GM19351 (cell line): Measurements from ENCODE around the gene GHRHR.

Experiments used
- ATAC-seq: cut with Tn5 transposase; IDR thresholded peaks from one replicate; pipeline ENCODE4 v1.9.1; 2021; ENCODE audit warnings: mild to moderate bottlenecking, moderate library complexity; ENCODE audit not compliant: unreplicated experiment

The GHRHR gene

GRCh38 chr7:30965883-30966282 is 2.1 kb downstream of the GHRHR start:
- no peak for ATAC-seq

- ATAC-seq: peak; percentile 48
Observed at GRCh38 chr7:30968294-30968693, 4.5 kb downstream of the GHRHR start.

GRCh38 chr7:30968747-30969603 is 5.2 kb downstream of the GHRHR start:
- ATAC-seq: no peak

GRCh38 chr7:30969604-30969970 is 5.8 kb downstream of the GHRHR start:
- no peak for ATAC-seq

- ATAC-seq: no peak
Observed at GRCh38 chr7:30970074-30970473, 6.3 kb downstream of the GHRHR start.

- ATAC-seq: no peak
Observed at GRCh38 chr7:30970594-30971094, 6.9 kb downstream of the GHRHR start.

- no peak for ATAC-seq
Observed at GRCh38 chr7:30971440-30971839, 7.7 kb downstream of the GHRHR start.

- no peak for ATAC-seq
Observed at GRCh38 chr7:30971840-30972563, 8.2 kb downstream of the GHRHR start.

GRCh38 chr7:30973292-30973691 is 9.5 kb downstream of the GHRHR start:
- ATAC-seq: no peak

GRCh38 chr7:30973791-30974604 is 10.2 kb downstream of the GHRHR start:
- no peak for ATAC-seq

GRCh38 chr7:30974605-30975255 is 11.0 kb downstream of the GHRHR start:
- ATAC-seq: peak; percentile 94

GRCh38 chr7:30975256-30975899 is 11.6 kb downstream of the GHRHR start:
- ATAC-seq: no peak

- ATAC-seq: no peak
Observed at GRCh38 chr7:30976381-30976780, 12.6 kb downstream of the GHRHR start.

- ATAC-seq: no peak
Observed at GRCh38 chr7:30977222-30977621, 13.5 kb downstream of the GHRHR start.

- peak; percentile 26 for ATAC-seq
Observed at GRCh38 chr7:30977896-30978564, 14.3 kb downstream of the GHRHR start.

GRCh38 chr7:30979027-30979426 is 15.3 kb downstream of the GHRHR start:
- no peak for ATAC-seq

- ATAC-seq: no peak
Observed at GRCh38 chr7:30980194-30980593, 16.4 kb downstream of the GHRHR start.

- no peak for ATAC-seq
Observed at GRCh38 chr7:30980751-30981150, 17.0 kb downstream of the GHRHR start.

- ATAC-seq: peak; percentile 96
Observed at GRCh38 chr7:30983042-30983913, 19.5 kb downstream of the GHRHR start.
